ENCODE data around the gene SHOC1. TPM values are rescaled to one million over a fixed set of nuclear protein-coding genes. Genes with fewer than 3 reads are reported as not detected.

Gene SHOC1
- not detected for total RNA-seq

GRCh38 chr9:111794835-111795556 lies at the start of gene SHOC1:
SHOC1 (minus strand) TSS chr9:111794937; CDS start chr9:111791418, 3,519 bp downstream.

Other genes starting within 250 kb of the SHOC1 start
- under 1 TPM in 1 of 2 experiments, not detected in 1; 0.39 TPM for gene PTGR1, start 195.3 kb downstream of the SHOC1 start, total RNA-seq
- 1 to 10 TPM; 3.5 to 3.9 TPM for gene DNAJC25, start 163.6 kb downstream of the SHOC1 start, total RNA-seq
- gene GNG10, start 133.3 kb downstream of the SHOC1 start, total RNA-seq = 10 to 100 TPM; 25.8 to 27.9 TPM
- 10 to 100 TPM; 23.9 to 28.7 TPM for gene UGCG, start 101.9 kb upstream of the SHOC1 start, total RNA-seq